GM18502 (cell line): ENCODE results near the gene RNF13.
"Not testable (repeated sequence)": the region's sequence is repeated elsewhere in the genome, so short reads cannot be mapped to it uniquely, and the experiment has no call there.

Experiments used
- ATAC-seq: cut with Tn5 transposase; IDR thresholded peaks from one replicate; pipeline ENCODE4 v1.9.1; 2021; ENCODE audit warnings: mild to moderate bottlenecking; ENCODE audit not compliant: unreplicated experiment, poor library complexity

Gene RNF13

GRCh38 chr3:149800693-149801092 is 12.3 kb upstream of the RNF13 start:
- no peak for ATAC-seq

- ATAC-seq: no peak
Measured at GRCh38 chr3:149801195-149801594, 11.8 kb upstream of the RNF13 start.

GRCh38 chr3:149801639-149802038 is 11.4 kb upstream of the RNF13 start:
- no peak for ATAC-seq

GRCh38 chr3:149806171-149806778 is 6.7 kb upstream of the RNF13 start:
- no peak for ATAC-seq

GRCh38 chr3:149808209-149808829 is 4.7 kb upstream of the RNF13 start:
- ATAC-seq: no peak

GRCh38 chr3:149809699-149810098 is 3.3 kb upstream of the RNF13 start:
- ATAC-seq: no peak

- ATAC-seq: no peak
Measured at GRCh38 chr3:149810846-149811245, 2.2 kb upstream of the RNF13 start.

- ATAC-seq: no peak
Measured at GRCh38 chr3:149812165-149812605, 830 bp upstream of the RNF13 start.

- peak; percentile 29 for ATAC-seq
Measured at GRCh38 chr3:149813367-149814281, 609 bp downstream of the RNF13 start.

GRCh38 chr3:149815321-149815720 is 2.3 kb downstream of the RNF13 start:
- ATAC-seq: no peak

GRCh38 chr3:149815728-149816127 is 2.7 kb downstream of the RNF13 start:
- no peak for ATAC-seq

- ATAC-seq: no peak
Measured at GRCh38 chr3:149816311-149816710, 3.3 kb downstream of the RNF13 start.

GRCh38 chr3:149816986-149817385 is 4.0 kb downstream of the RNF13 start:
- no peak for ATAC-seq

- ATAC-seq: no peak
Measured at GRCh38 chr3:149819432-149819831, 6.4 kb downstream of the RNF13 start.

- no peak for ATAC-seq
Measured at GRCh38 chr3:149820183-149820582, 7.2 kb downstream of the RNF13 start.

GRCh38 chr3:149826636-149827035 is 13.6 kb downstream of the RNF13 start:
- no peak for ATAC-seq

- ATAC-seq: no peak
Measured at GRCh38 chr3:149828390-149828789, 15.4 kb downstream of the RNF13 start.

- not testable (repeated sequence) for ATAC-seq
Measured at GRCh38 chr3:149829631-149830030, 16.6 kb downstream of the RNF13 start.

GRCh38 chr3:149830902-149831301 is 17.9 kb downstream of the RNF13 start:
- ATAC-seq: no peak

- no peak for ATAC-seq
Measured at GRCh38 chr3:149831321-149831720, 18.3 kb downstream of the RNF13 start.

- no peak for ATAC-seq
Measured at GRCh38 chr3:149832086-149832485, 19.1 kb downstream of the RNF13 start.
